ENCODE data around the gene AJAP1. TPM values are rescaled to one million over a fixed set of nuclear protein-coding genes. Genes with fewer than 3 reads are reported as not detected.

AJAP1 gene
- total RNA-seq, 2 donors from 2014 or later: 0.41 to 0.49 TPM

- peaks cover 5% of the 10 kb centered on the region for H3K9me3 ChIP-seq
- DNase-seq (ENCODE audit: low spot score): no peak
- H3K36me3 ChIP-seq: no peaks in the 10 kb centered on the region
- H3K4me3 ChIP-seq: no peak overlapping the region
- H3K4me1 ChIP-seq (ENCODE audit: control insufficient read depth in 1 of 2, low read depth in 2 of 2): no peaks in the 10 kb centered on the region
- no peak for ATAC-seq (ENCODE audit: insufficient number of reproducible peaks, low FRiP score, low read depth)
- no peak for TF ChIP-seq CTCF (IDR thresholded peaks at IDR 0.05)
- H3K27ac ChIP-seq: no peak overlapping the region
- H3K27me3 ChIP-seq (replicated peaks; ENCODE audit: insufficient read depth): no peaks in the 10 kb centered on the region
Measured at GRCh38 chr1:4678066-4678717, 23.8 kb downstream of the AJAP1 start.

DNA sequence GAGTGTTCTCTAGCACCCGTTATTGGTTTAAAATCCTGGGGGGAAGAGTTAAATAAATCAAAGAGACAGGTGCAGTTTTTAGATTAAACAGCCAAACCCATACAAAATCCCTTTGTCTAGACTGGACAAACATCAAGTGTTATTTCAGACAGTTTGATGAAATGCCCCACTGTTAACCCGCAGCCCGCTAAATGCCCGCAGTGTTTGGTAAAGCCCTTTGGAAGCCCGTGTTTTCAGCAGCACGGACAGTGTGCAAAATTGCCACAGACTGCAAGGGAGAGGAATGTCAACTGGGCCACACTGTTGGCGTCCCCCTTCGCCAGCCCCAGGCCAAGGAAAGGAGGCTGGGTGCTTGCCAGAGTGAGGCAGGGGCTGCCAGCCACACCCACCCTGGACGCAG, 26.6 kb downstream of the AJAP1 start:
- no peak overlapping the region for H3K27ac ChIP-seq
- ATAC-seq (ENCODE audit: insufficient number of reproducible peaks, low FRiP score, low read depth): no peak

DNA sequence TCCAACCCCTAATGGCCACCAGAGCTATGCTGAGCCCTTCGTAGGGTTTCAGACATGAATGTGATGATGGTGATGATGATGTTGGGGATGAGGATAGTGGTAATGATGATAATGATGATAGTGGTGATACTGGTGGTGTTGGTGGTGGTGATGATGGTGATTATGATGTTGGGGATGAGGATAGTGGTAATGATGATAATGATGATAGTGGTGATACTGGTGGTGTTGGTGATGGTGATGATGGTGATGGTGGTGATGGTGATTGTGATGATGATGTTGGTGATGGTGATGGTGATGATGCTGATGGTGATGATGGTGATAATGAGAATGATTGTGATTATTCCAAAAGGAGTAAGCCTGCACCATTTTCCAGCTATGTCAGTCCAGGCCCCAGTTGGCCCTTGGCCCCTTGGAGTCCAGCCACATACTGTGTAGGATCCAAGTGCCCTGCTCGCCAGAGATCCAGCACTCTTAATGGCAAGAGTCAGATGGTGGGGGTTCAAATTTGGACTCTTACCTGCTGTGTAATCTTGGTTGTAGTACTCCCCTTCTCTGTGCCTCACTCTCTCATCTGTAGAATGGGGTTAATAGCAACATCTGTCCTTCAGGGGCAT, 28.3 kb downstream of the AJAP1 start:
- Histone ChIP-seq H3K4me1 (ENCODE audit: control insufficient read depth in 1 of 2, low read depth in 2 of 2) (no peaks in the 10 kb centered on the region), H3K9me3 (peaks cover 5% of the 10 kb centered on the region), H3K27ac (no peak overlapping the region), H3K36me3 (no peaks in the 10 kb centered on the region), H3K27me3 (replicated peaks; ENCODE audit: insufficient read depth) (no peaks in the 10 kb centered on the region), H3K4me3 (no peak overlapping the region)
- no peak for ATAC-seq (ENCODE audit: insufficient number of reproducible peaks, low FRiP score, low read depth)
- DNase-seq (ENCODE audit: low spot score): no peak
- no peak for TF ChIP-seq CTCF (IDR thresholded peaks at IDR 0.05)

More for the DNA sequence above, 26.6 kb downstream of the AJAP1 start:
- TF ChIP-seq CTCF (IDR thresholded peaks at IDR 0.05): no peak
- no peaks in the 10 kb centered on the region for H3K27me3 ChIP-seq (replicated peaks; ENCODE audit: insufficient read depth)
- peaks cover 5% of the 10 kb centered on the region for H3K9me3 ChIP-seq
- no peak for DNase-seq (ENCODE audit: low spot score)
- no peaks in the 10 kb centered on the region for H3K4me1 ChIP-seq (ENCODE audit: control insufficient read depth in 1 of 2, low read depth in 2 of 2)
- H3K4me3 ChIP-seq: no peak overlapping the region
- no peaks in the 10 kb centered on the region for H3K36me3 ChIP-seq

DNA sequence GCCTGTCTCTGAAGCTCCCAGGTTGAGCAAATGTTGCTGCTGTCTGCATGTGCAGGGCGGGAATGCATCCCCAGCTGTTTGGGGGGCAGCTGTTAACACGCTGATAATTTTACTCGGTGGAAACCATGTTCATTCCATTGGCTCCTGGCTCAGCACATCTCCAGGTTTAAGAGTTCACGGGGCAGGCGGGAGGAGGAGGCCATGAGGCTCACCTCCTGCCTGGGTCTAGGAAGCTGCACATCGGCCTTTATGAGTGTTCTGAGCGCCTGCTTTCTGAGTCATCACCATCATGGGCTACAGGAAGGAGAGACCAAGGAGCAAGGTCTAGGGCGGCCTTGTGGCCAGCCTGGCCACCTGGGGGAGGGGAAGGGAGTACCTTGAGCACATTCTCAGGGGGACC, 29.7 kb downstream of the AJAP1 start:
- no peaks in the 10 kb centered on the region for H3K36me3 ChIP-seq
- DNase-seq (ENCODE audit: low spot score) (no peak), ATAC-seq (ENCODE audit: insufficient number of reproducible peaks, low FRiP score, low read depth) (no peak)
- H3K27me3 ChIP-seq (replicated peaks; ENCODE audit: insufficient read depth): no peaks in the 10 kb centered on the region
- H3K4me1 ChIP-seq (ENCODE audit: control insufficient read depth in 1 of 2, low read depth in 2 of 2): no peaks in the 10 kb centered on the region
- no peak for TF ChIP-seq CTCF (IDR thresholded peaks at IDR 0.05)
- no peak overlapping the region for H3K27ac ChIP-seq
- no peak overlapping the region for H3K4me3 ChIP-seq
- peaks cover 5% of the 10 kb centered on the region for H3K9me3 ChIP-seq

GRCh38 chr1:4684864-4685522, 30.6 kb downstream of the AJAP1 start:
- no peak for TF ChIP-seq CTCF (IDR thresholded peaks at IDR 0.05)
- H3K27me3 ChIP-seq (replicated peaks; ENCODE audit: insufficient read depth): no peaks in the 10 kb centered on the region
- ATAC-seq (ENCODE audit: insufficient number of reproducible peaks, low FRiP score, low read depth): no peak

More at GRCh38 chr1:4684864-4685522, 30.6 kb downstream of the AJAP1 start:
- H3K36me3 ChIP-seq: no peaks in the 10 kb centered on the region
- no peak for DNase-seq (ENCODE audit: low spot score)
- no peaks in the 10 kb centered on the region for H3K4me1 ChIP-seq (ENCODE audit: control insufficient read depth in 1 of 2, low read depth in 2 of 2)
- H3K9me3 ChIP-seq: peaks cover 3% of the 10 kb centered on the region
- H3K4me3 ChIP-seq: no peak overlapping the region
- H3K27ac ChIP-seq: no peak overlapping the region
